GM10847 (cell line): Measurements from ENCODE around the gene CD3D.

ENCODE experiments used
- POLR2A ChIP-seq: IDR thresholded peaks from 2 replicates; pipeline ENCODE4 v1.6.1; 2011; ENCODE audit not compliant: insufficient read length; ENCODE audit errors: extremely low read depth

CD3D gene

DNA sequence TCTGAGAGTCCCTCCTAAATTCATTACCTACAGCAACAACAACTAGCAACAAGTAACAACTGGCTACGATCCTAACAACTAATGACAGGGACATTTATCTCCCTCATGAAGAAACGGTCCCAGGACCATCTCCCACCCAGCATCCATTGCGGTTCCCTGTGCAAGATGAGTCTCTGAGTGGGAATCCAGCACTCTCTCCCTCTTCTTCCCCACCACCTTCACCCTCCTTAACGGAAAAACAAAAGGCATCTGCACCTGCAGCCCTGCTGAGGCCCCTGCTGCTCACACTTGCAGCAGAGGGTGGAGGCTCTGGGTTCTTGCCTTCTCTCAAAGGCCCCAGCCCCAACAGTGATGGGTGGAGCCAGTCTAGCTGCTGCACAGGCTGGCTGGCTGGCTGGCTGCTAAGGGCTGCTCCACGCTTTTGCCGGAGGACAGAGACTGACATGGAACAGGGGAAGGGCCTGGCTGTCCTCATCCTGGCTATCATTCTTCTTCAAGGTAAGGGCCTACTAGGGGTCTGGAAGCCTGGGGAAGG is 1.5 kb upstream of the CD3D start, which contains the start of gene CD3G:
CD3G (plus strand) TSS at position 364 of the 535 bp plus-strand sequence; CDS start at position 444, 80 bp downstream.
- no peak for TF ChIP-seq POLR2A

DNA sequence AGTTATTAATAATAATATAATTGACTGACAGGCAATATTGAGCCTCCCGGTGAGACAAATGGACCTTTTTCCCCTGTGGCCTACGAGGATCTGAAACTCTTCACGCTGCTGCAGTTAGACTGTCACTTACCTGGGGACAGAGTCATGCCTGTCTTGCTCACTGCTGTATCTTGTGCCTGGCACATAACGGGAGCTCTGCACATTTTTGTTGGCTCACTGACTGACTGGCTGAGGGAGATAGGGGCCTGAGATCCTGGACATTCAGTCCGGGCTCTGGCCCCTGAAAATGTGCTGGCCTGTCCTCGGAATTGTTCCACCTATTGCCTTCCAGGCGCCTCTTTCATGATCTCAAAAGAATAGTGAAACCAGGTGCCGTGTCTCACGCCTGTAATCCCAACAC is 743 bp upstream of the CD3D start:
- no peak for TF ChIP-seq POLR2A

DNA sequence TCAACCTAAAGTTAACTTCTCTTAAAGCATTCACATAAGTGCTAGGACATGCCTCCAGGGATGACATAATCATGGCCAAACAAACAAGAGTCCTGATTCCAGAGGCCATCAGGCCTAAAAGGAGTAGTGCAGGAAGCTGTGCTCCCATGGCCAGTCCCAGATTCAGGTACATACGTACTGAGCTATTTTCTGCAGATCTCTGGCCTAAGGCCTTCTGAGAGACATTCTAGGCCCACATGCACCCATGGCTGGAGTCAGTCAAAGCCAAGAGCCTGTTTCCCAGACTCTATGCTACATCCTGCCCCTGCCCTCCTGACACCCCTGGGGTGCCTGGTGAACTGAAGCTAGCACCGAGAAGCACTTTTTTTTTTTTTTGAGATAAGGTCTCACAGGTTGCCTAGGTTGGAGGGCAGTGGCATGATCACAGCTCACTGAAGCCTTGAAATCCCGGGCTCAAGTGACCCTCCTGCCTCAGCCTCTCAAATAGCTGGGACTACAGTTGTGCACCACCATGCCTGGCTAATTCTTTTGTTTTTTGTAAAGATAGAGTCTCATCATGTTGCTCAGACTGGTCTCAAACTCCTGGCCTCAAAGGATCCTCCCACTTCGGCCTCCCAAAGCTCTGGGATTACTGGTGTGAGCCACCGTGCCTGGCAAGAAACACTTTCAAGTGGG is 553 bp downstream of the CD3D start:
- TF ChIP-seq POLR2A, result no peak

GRCh38 chr11:118341261-118341660 is 1.2 kb downstream of the CD3D start:
- TF ChIP-seq POLR2A, result no peak

DNA sequence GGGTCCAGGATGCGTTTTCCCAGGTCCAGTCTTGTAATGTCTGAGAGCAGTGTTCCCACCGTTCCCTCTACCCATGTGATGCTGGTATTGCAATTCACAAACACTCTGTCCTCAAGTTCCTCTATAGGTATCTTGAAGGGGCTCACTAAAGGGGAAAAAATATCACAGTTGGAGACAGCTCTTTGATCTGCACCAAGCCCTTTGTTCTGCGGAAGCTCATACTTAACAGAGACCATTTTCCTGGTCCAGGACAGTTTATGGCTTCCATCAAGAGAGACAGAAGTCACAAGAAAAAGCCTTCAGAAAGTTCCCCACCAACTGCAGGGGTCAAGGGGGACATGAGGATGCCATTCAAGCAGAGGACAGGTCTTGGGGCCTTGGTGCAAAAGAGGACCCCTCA is 2.1 kb downstream of the CD3D start:
- TF ChIP-seq POLR2A, result no peak

- no peak for TF ChIP-seq POLR2A
These were observed 3.1 kb downstream of the CD3D start for GRCh38 chr11:118339281-118339961.

DNA sequence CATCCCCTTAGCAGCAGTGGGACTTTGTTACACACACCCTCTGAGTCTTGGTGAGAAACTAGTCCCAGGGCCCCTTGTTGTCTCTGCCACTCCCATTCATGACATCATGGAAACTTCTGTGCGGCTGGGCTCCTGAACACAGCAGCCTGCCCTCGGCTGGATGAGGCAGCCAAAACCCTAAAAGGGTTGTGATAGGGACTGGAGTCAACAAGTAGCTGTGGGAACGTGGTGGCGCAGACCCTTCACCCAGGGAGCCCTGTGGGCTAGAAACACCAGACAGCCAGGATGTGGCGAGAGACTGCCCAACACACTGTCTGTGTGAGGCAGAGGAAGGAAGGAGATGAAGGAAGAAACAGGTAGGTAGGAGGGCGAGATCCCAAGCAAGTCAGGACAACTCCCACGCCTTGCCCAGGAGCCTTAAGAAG is 3.9 kb downstream of the CD3D start:
- no peak for TF ChIP-seq POLR2A

- no peak for TF ChIP-seq POLR2A
These were observed 7.8 kb downstream of the CD3D start for GRCh38 chr11:118334745-118335144.

- no peak for TF ChIP-seq POLR2A
These were observed 13.8 kb downstream of the CD3D start for GRCh38 chr11:118328745-118329144.

DNA sequence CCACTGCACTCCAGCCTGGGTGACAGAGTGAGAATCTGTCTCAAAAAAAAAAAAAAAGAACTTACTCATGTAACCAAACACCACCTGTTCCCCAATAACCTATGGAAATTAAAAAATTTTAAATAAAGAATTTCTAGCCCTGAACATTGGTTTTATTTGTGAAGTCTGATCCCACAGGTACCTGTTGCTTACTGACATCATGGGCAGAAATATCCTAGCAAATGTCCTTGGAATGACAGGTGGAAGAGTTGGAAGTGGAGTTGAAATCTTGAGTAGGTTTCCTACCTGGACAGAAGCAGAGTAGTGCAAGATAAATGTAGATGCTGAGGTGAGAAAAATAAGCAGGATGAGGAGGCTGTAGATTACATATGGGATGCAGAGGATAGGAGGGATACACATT is 17.2 kb downstream of the CD3D start:
- no peak for TF ChIP-seq POLR2A

DNA sequence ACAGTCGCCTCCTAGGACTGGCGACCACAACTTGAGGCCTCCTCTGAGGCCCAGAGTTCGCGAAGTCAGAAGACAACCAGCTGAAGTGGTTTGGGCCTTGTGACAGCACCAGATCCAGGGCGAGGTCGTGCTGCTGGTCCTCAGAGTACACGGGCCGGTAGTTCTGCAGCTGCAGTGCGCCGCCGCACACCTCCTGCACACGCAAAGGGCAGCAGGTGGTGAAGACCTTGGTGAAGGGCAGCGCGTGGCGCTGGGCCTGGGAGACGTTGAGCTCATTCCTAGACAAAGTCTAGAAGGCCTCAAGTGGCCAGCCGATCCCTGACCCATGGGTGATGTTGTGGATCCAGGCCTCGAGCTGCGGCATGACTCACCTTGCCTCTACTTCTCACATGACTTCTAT is 19.8 kb downstream of the CD3D start:
- no peak for TF ChIP-seq POLR2A

DNA sequence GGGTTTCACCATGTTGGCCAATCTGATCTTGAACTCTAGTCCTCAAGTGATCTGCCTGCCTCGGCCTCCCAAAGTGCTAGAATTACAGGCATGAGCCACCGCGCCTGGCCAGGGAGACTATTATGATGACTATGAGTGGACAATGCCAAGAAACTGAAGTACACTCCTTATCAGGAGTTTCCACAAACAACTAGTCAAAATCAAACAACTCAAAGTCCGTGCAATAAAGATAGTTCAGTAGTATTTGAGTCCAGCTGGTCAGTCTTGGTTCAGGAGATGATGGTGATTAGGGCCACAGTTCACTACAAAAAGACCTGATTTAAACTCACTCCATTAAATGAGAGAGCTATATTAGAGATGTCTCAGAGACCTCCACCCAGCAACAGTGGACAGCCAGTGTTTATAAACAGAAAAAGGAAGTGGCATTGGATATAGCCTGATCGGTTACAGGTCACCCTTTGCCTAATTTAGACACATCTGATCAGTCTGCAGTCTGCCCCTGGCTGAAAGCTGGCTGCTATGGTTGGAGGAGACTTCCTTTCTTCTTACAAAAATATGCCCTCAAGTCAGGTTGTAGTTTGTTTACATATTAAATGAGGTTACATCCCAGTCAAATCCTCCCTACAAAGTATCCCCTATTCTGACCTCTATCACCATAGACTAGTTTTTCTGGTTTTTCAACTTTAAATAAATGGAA is 21.0 kb downstream of the CD3D start:
- TF ChIP-seq POLR2A, result no peak

DNA sequence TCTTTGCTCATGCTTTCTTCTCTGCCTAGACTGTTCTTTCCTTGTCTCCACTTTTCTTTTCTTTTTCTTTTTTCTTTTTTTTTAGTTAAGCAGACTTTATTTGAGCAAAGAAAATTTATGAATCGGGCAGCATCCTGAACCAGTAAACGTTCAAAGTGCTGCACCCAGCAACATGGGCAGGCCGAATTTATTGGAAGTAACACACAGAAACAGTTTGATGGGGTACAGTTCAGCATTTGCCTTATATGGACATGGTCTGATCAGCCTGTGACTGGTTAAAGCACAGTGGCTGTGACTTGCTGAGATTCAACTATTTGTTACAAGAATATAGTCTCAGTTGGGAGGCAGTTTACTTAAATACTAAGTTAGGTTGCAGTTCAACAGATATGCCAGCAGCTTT is 22.0 kb downstream of the CD3D start:
- TF ChIP-seq POLR2A, result no peak

DNA sequence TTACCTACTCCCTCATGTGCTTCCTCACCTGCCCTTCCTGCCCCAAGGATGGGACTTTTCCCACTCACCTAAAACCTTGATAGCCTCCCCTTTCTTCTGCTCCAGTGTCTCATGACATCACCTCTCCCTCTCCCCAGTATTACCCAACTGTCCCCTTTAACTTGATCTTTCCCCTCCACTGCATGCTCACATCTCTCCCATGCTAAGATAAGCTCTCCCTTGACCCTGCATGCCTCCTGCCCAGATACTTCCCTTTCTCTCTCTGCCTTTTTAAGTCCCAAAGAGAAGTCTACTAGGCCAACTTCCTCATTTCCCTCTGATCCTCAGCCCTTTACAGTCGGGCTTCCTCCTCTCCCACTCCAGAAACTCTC is 23.2 kb downstream of the CD3D start:
- no peak for TF ChIP-seq POLR2A

DNA sequence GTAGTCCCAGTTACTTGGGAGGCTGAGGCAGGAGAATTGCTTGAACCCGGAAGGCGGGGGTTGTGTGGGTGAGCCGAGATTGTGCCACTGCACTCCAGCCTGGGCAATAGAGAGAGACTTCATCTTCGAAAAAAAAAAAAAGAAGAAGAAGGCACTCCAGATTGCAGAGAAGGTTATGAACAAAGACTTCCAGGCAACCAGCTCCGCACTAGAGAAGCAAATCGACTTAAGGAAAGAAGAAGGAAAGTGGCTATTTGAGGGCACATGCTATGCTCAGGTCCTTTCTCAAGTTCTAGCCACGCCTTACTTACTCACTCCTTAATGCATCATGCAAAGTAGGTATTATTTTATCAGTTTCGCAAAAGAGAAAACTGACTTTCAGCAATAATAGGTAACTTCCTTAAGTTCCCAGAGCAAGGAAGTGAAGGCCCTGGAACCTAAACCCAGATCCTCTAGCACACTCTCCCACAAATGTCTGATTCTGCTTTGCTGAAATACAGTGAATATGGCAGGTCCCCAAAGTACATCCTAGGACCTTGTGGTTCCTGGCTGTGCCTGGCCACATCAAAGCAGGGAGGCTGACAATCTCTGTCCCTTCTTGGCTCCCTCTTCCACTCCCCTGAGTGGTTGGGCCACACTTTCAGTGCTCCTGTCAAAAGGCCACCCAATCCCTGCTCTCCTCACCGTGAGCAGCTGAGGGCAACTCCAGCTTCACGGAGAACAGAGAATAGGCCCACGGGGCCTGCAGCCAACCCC is 23.7 kb downstream of the CD3D start:
- no peak for TF ChIP-seq POLR2A

DNA sequence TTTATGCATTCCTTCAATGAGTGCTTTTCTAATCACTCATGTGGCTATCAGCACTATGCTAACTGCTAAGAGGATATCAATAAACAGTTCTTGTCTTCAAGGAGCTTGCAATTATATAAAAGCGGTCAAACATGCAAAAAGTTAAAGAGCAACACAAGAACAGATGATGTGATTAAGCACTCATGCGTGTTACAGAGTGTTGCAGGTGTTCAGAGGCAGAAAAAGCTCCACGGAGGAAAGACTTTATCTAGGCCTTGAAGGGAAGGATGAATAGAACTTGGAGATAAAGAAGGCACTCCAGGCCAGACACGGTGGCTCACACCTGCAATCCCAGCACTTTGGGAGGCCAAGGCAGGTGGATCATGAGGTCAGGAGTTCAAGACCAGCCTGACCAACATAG is 24.4 kb downstream of the CD3D start:
- TF ChIP-seq POLR2A, result no peak

DNA sequence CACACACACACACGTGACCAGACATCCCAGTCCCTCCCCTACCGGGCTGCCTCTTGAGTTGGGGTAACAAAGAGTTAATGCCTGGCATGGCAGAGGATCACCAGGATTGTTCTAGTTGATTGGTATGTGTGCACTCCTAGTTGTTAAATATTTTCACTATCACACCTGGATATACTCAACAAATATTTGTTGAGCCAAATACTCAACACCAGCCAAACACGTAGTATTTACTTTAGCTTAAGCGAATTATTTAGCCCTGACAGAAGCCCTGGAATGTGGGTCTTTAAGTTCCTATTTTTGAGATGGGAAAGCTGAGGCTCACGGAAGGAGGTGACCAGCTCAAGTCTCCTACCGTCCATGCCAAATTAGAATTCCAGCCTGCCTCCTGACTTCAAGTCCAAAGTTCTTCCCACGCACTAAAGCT is 27.5 kb downstream of the CD3D start:
- no peak for TF ChIP-seq POLR2A
